Neural cell (in vitro differentiated cells): Measurements from ENCODE around the gene PRELID2. TPM values are rescaled to one million over a fixed set of nuclear protein-coding genes. Genes with fewer than 3 reads are reported as not detected.

Source experiments
- H2AFZ ChIP-seq: fragments of 200-600, 300-800 bp; sonication (generic), shearing (Covaris generic); 2 replicates; pipeline ENCODE4 v1.6.0; 2014; ENCODE audit warnings: low read depth, mild to moderate bottlenecking, antibody characterized with exemption, low read length, moderate library complexity
- H3F3A ChIP-seq: fragments of 200-600 bp; shearing (Covaris generic); 2 replicates; pipeline ENCODE4 v1.6.1; 2016; ENCODE audit warnings: mild to moderate bottlenecking, moderate library complexity, mixed read lengths, antibody characterized with exemption, low read length; ENCODE audit not compliant: insufficient read depth, poor library complexity, severe bottlenecking
- H3K27ac ChIP-seq: fragments of 200-600, 300-800 bp; sonication (generic), shearing (Covaris generic); 2 replicates; pipeline ENCODE4 v1.5.1; 2014; ENCODE audit warnings: mild to moderate bottlenecking, low read length, moderate library complexity
- H3K27me3 ChIP-seq: fragments of 300-800, 200-600 bp; sonication (generic), shearing (Covaris generic); 2 replicates; pipeline ENCODE4 v1.6.0; 2014; ENCODE audit warnings: mild to moderate bottlenecking, low read depth, low read length, moderate library complexity; ENCODE audit not compliant: insufficient read depth
- H3K36me3 ChIP-seq: fragments of 300-800, 200-600 bp; sonication (generic), shearing (Covaris generic); 2 replicates; pipeline ENCODE4 v1.5.1; 2014; ENCODE audit warnings: mild to moderate bottlenecking, antibody characterized with exemption, low read length, moderate library complexity; ENCODE audit not compliant: insufficient read depth
- H3K4me2 ChIP-seq: fragments of 300-800, 200-600 bp; sonication (generic), shearing (Covaris generic); 2 replicates; pipeline ENCODE4 v1.6.0; 2014; ENCODE audit warnings: mild to moderate bottlenecking, low read length
- H3K4me3 ChIP-seq: fragments of 300-800, 200-600 bp; sonication (generic), shearing (Covaris generic); 2 replicates; pipeline ENCODE4 v1.5.1; 2014; ENCODE audit warnings: mild to moderate bottlenecking, low read length, moderate library complexity
- H3K79me2 ChIP-seq: fragments of 200-600 bp; shearing (Covaris generic); replicated peaks from 2 replicates; pipeline ENCODE4 v1.6.0; 2014; ENCODE audit warnings: mild to moderate bottlenecking, low read length, moderate library complexity; ENCODE audit not compliant: insufficient read depth
- H3K9ac ChIP-seq: fragments of 300-800, 200-600 bp; sonication (generic), shearing (Covaris generic); 2 replicates; pipeline ENCODE4 v1.6.1; 2016; ENCODE audit warnings: mild to moderate bottlenecking, low read length, mixed read lengths
- H3K9me2 ChIP-seq: fragments of 200-600 bp; shearing (Covaris generic); 2 replicates; pipeline ENCODE4 v1.6.1; 2016; ENCODE audit warnings: mild to moderate bottlenecking, low read length, mixed read lengths; ENCODE audit not compliant: insufficient read depth
- H3K9me3 ChIP-seq: fragments of 200-600, 300-800 bp; sonication (generic), shearing (Covaris generic); 2 replicates; pipeline ENCODE4 v1.6.1; 2016; ENCODE audit warnings: mild to moderate bottlenecking, mixed run types, low read length, moderate library complexity, mixed read lengths
- H4K20me1 ChIP-seq: fragments of 200-600 bp; shearing (Covaris generic); 2 replicates; pipeline ENCODE4 v1.6.1; 2016; ENCODE audit warnings: mild to moderate bottlenecking, mixed run types; ENCODE audit not compliant: insufficient read depth
- CTCF ChIP-seq: fragments of 450-650 bp; IDR thresholded peaks from 2 replicates; pipeline ENCODE4 v1.5.1; 2014; ENCODE audit warnings: antibody characterized with exemption, mild to moderate bottlenecking, moderate library complexity; ENCODE audit not compliant: poor library complexity, severe bottlenecking
- EP300 ChIP-seq: fragments of 450-650 bp; conservative IDR thresholded peaks from 2 replicates; pipeline ENCODE4 v1.6.1; 2014; ENCODE audit warnings: antibody characterized with exemption, mild to moderate bottlenecking, moderate library complexity; ENCODE audit not compliant: poor library complexity, severe bottlenecking
- EZH2 ChIP-seq: fragments of 200-600, 300-800 bp; shearing (Covaris generic), sonication (generic); IDR thresholded peaks from 2 replicates; pipeline ENCODE4 v1.6.1; 2014; ENCODE audit warnings: antibody characterized with exemption, low read length, borderline replicate concordance, mild to moderate bottlenecking; ENCODE audit not compliant: insufficient read depth, poor library complexity, severe bottlenecking
- MXI1 ChIP-seq: fragments of 450-650 bp; conservative IDR thresholded peaks from 2 replicates; pipeline ENCODE4 v1.6.1; 2014; ENCODE audit warnings: antibody characterized with exemption, mild to moderate bottlenecking; ENCODE audit not compliant: poor library complexity, severe bottlenecking
- POLR2AphosphoS5 ChIP-seq: IDR thresholded peaks from 2 replicates; pipeline ENCODE4 v1.6.1; 2012
- RAD21 ChIP-seq: fragments of 450-650 bp; conservative IDR thresholded peaks from 2 replicates; pipeline ENCODE4 v1.6.1; 2014; ENCODE audit warnings: antibody characterized with exemption, mild to moderate bottlenecking, moderate library complexity
- REST ChIP-seq: IDR thresholded peaks from 2 replicates; pipeline ENCODE4 v1.6.1; 2012; ENCODE audit warnings: borderline replicate concordance
- SMC3 ChIP-seq: fragments of 450-650 bp; conservative IDR thresholded peaks from 2 replicates; pipeline ENCODE4 v1.6.1; 2014; ENCODE audit warnings: antibody characterized with exemption, mild to moderate bottlenecking, moderate library complexity; ENCODE audit not compliant: poor library complexity
- TAF1 ChIP-seq: IDR thresholded peaks from 2 replicates; pipeline ENCODE4 v1.6.1; 2012; ENCODE audit warnings: low read depth
- polyA plus RNA-seq: library from polyadenylated mRNA; depleted of rRNA; stranded (reverse); fragments of >200 nt; gene quantifications from 2 replicates; pipeline ENCODE4 v1.2.3, GENCODE V29; 2014

Gene PRELID2
- polyA plus RNA-seq, 1 donor from 2014 or later, result not detected

DNA sequence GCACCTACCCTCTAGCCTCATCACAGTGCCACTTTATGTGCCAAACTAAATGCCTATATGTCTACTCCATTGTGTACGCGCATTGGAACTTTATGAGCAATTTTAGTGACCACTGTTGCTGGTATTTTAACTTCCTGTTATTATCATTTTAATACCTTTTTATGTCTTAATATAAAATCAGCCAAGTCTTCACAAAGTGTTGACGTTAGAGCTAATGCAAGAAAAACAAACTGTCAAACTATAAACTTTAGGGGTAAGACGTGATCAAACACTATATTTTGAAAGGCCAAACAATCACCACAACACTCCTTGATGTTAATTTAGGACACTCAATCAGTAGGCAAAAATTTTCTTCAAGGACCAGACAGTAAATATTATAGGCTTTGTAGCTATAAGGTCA lies 73.9 kb downstream of the PRELID2 start:
- Histone ChIP-seq H3K9ac (no peak overlapping the region), H3K4me2 (no peak overlapping the region), H3K9me3 (no peaks in the 10 kb centered on the region), H3K27me3 (no peaks in the 10 kb centered on the region), H3F3A (no peaks in the 10 kb centered on the region), H3K9me2 (no peaks in the 10 kb centered on the region), H3K36me3 (no peaks in the 10 kb centered on the region), H2AFZ (no peak overlapping the region), H3K27ac (no peak overlapping the region), H3K4me3 (no peak overlapping the region), H3K79me2 (no peaks in the 10 kb centered on the region), H4K20me1 (no peaks in the 10 kb centered on the region)
- no peak for TF ChIP-seq CTCF
- TF ChIP-seq TAF1, result no peak
- TF ChIP-seq SMC3, result no peak
- no peak for TF ChIP-seq RAD21
- TF ChIP-seq REST, result no peak
- TF ChIP-seq POLR2AphosphoS5, result no peak
- no peak for TF ChIP-seq EZH2
- no peak for TF ChIP-seq EP300
- TF ChIP-seq MXI1, result no peak

DNA sequence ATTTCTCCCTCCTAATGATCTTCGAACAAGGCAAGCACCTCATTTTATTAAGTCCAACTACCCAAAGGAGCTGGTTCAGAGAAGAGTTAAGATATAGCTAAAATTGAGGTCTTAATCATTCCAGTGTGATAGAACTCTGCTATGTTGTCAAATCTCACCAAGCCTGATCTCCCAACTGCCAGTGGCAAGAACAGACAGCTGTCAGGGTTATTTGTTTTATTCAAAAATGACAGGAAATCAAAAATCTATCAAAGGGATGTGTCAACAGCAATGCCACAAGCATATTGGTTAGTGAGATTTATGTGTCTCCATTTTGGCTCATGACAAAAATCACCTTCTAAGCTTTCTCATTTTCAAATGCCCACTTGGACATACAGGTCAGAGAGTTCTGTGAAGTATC lies 74.5 kb downstream of the PRELID2 start:
- no peak overlapping the region for H3K4me2 ChIP-seq
- H3K4me3 ChIP-seq, result no peak overlapping the region
- H4K20me1 ChIP-seq, result no peaks in the 10 kb centered on the region
- no peaks in the 10 kb centered on the region for H3F3A ChIP-seq
- no peaks in the 10 kb centered on the region for H3K36me3 ChIP-seq
- TF ChIP-seq EZH2, result no peak
- peak; percentile 63 for TF ChIP-seq POLR2AphosphoS5
- no peak for TF ChIP-seq SMC3
- peak; percentile 96 for TF ChIP-seq EP300
- H3K79me2 ChIP-seq, result no peaks in the 10 kb centered on the region
- no peak overlapping the region for H3K27ac ChIP-seq
- no peak overlapping the region for H2AFZ ChIP-seq
- no peak overlapping the region for H3K9ac ChIP-seq
- H3K9me3 ChIP-seq, result no peaks in the 10 kb centered on the region
- H3K27me3 ChIP-seq, result no peaks in the 10 kb centered on the region
- no peaks in the 10 kb centered on the region for H3K9me2 ChIP-seq

- no peaks in the 10 kb centered on the region for H3K9me3 ChIP-seq
- H3K27me3 ChIP-seq, result no peaks in the 10 kb centered on the region
- no peaks in the 10 kb centered on the region for H3K36me3 ChIP-seq
- no peaks in the 10 kb centered on the region for H4K20me1 ChIP-seq
- no peak overlapping the region for H3K27ac ChIP-seq
- H3K4me2 ChIP-seq, result no peak overlapping the region
- no peaks in the 10 kb centered on the region for H3K79me2 ChIP-seq
- H2AFZ ChIP-seq, result no peak overlapping the region
- no peaks in the 10 kb centered on the region for H3F3A ChIP-seq
- TF ChIP-seq RAD21, result peak; percentile 9
- TF ChIP-seq CTCF, result no peak
- TF ChIP-seq POLR2AphosphoS5, result peak; percentile 12
- TF ChIP-seq EP300, result no peak
- TF ChIP-seq SMC3, result peak; percentile 10
- no peaks in the 10 kb centered on the region for H3K9me2 ChIP-seq
- H3K9ac ChIP-seq, result no peak overlapping the region
- H3K4me3 ChIP-seq, result no peak overlapping the region
These were observed 82.2 kb downstream of the PRELID2 start for GRCh38 chr5:145752947-145753346.
